Smooth muscle cell (in vitro differentiated cells): ENCODE data around the gene APLP2. TPM values are rescaled to one million over a fixed set of nuclear protein-coding genes. Genes with fewer than 3 reads are reported as not detected.

Source experiments
- DNase-seq: peaks from one replicate; lab custom pipeline; 2025; ENCODE audit not compliant: unreplicated experiment; lab: John Stamatoyannopoulos, UW
- H2AFZ ChIP-seq: fragments of 200-600 bp; sonication (generic); 2 replicates; pipeline ENCODE4 v1.6.0; 2016; ENCODE audit warnings: antibody characterized with exemption, low read depth, mild to moderate bottlenecking
- H3F3A ChIP-seq: fragments of 200-600 bp; sonication (generic); 2 replicates; pipeline ENCODE4 v1.6.0; 2017; ENCODE audit warnings: antibody characterized with exemption, low read depth
- H3K27ac ChIP-seq: fragments of 200-600 bp; sonication (generic); 2 replicates; pipeline ENCODE4 v1.5.1; 2016; ENCODE audit warnings: low read depth, mild to moderate bottlenecking
- H3K27me3 ChIP-seq: fragments of 200-600 bp; sonication (generic); 2 replicates; pipeline ENCODE4 v1.6.1; 2016; ENCODE audit warnings: low read depth, mild to moderate bottlenecking
- H3K36me3 ChIP-seq: fragments of 200-600 bp; sonication (generic); 2 replicates; pipeline ENCODE4 v1.5.1; 2016; ENCODE audit warnings: low read depth
- H3K4me1 ChIP-seq: fragments of 200-600 bp; sonication (generic); 2 replicates; pipeline ENCODE4 v1.5.1; 2016; ENCODE audit warnings: low read depth
- H3K4me2 ChIP-seq: fragments of 200-600 bp; sonication (generic); 2 replicates; pipeline ENCODE4 v1.6.0; 2016; ENCODE audit warnings: mild to moderate bottlenecking
- H3K4me3 ChIP-seq: fragments of 200-600 bp; sonication (generic); 2 replicates; pipeline ENCODE4 v1.5.1; 2016; ENCODE audit warnings: mild to moderate bottlenecking
- H3K79me2 ChIP-seq: fragments of 200-600 bp; sonication (generic); 2 replicates; pipeline ENCODE4 v1.6.0; 2016; ENCODE audit warnings: low read depth, mild to moderate bottlenecking
- H3K9ac ChIP-seq: fragments of 200-600 bp; sonication (generic); 2 replicates; pipeline ENCODE4 v1.6.0; 2016; ENCODE audit warnings: low read depth
- H3K9me3 ChIP-seq: fragments of 200-600 bp; sonication (generic); replicated peaks from 2 replicates; pipeline ENCODE4 v1.5.1; 2016; ENCODE audit warnings: low read depth
- H4K20me1 ChIP-seq: fragments of 200-600 bp; sonication (generic); 2 replicates; pipeline ENCODE4 v1.6.0; 2016; ENCODE audit warnings: low read depth
- CTCF ChIP-seq: fragments of 200-600 bp; sonication (generic); IDR thresholded peaks from 2 replicates; pipeline ENCODE4 v1.5.1; 2017; ENCODE audit warnings: borderline replicate concordance, mild to moderate bottlenecking, antibody characterized with exemption; ENCODE audit not compliant: insufficient read depth, poor library complexity, severe bottlenecking
- WGBS: methylation state at CpG from one replicate; pipeline ENCODE4 v1.1.7; 2016; ENCODE audit warnings: low lambda C conversion rate; 5-methylcytosine and 5-hydroxymethylcytosine counted together
- polyA plus RNA-seq: library from polyadenylated mRNA; unstranded; fragments of >200 nt; fragmentation: Nextera tagmentation; extraction: Ambion mirVana; gene quantifications from 2 replicates; pipeline ENCODE4 v1.2.1, GENCODE V29; 2016
- total RNA-seq: library from RNA; depleted of rRNA; stranded (reverse); fragments of >200 nt; gene quantifications from 2 replicates; pipeline ENCODE4 v1.2.3, GENCODE V29; 2014

The APLP2 gene
- total and polyA plus RNA-seq, 2 experiments from 2014 or later = 121 to 146 TPM

- Histone ChIP-seq H3K9ac (no peak overlapping the region), H4K20me1 (peaks cover 20% of the 10 kb centered on the region), H3F3A (no peaks in the 10 kb centered on the region), H3K4me3 (no peak overlapping the region), H3K36me3 (no peaks in the 10 kb centered on the region), H3K4me2 (no peak overlapping the region), H3K79me2 (no peaks in the 10 kb centered on the region), H3K27me3 (no peaks in the 10 kb centered on the region), H3K9me3 (no peaks in the 10 kb centered on the region), H3K4me1 (no peaks in the 10 kb centered on the region), H3K27ac (no peak overlapping the region), H2AFZ (no peak overlapping the region)
- WGBS = 78% methylated on average over 7 of the region's 7 CpGs
- TF ChIP-seq CTCF = no peak
- DNase-seq = no peak
Measured at GRCh38 chr11:130136107-130136506, 66.4 kb downstream of the APLP2 start.

- no peak for TF ChIP-seq CTCF
- 94% methylated on average over 9 of the region's 9 CpGs for WGBS
- no peak overlapping the region for H3K4me2 ChIP-seq
- no peaks in the 10 kb centered on the region for H3K4me1 ChIP-seq
- no peaks in the 10 kb centered on the region for H3F3A ChIP-seq
- peaks cover 20% of the 10 kb centered on the region for H4K20me1 ChIP-seq
- no peaks in the 10 kb centered on the region for H3K79me2 ChIP-seq
- no peak overlapping the region for H3K27ac ChIP-seq
- H3K9me3 ChIP-seq = no peaks in the 10 kb centered on the region
- H2AFZ ChIP-seq = no peak overlapping the region
- H3K27me3 ChIP-seq = no peaks in the 10 kb centered on the region
- no peak for DNase-seq
- no peaks in the 10 kb centered on the region for H3K36me3 ChIP-seq
- H3K9ac ChIP-seq = no peak overlapping the region
- no peak overlapping the region for H3K4me3 ChIP-seq
Measured at GRCh38 chr11:130137999-130138398, 68.3 kb downstream of the APLP2 start.

- Histone ChIP-seq H3K4me3 (no peak overlapping the region), H3K9ac (no peak overlapping the region), H3K4me2 (no peak overlapping the region), H3K36me3 (no peaks in the 10 kb centered on the region), H3F3A (no peaks in the 10 kb centered on the region), H2AFZ (no peak overlapping the region), H3K4me1 (no peaks in the 10 kb centered on the region), H4K20me1 (peaks cover 20% of the 10 kb centered on the region), H3K79me2 (no peaks in the 10 kb centered on the region), H3K27ac (no peak overlapping the region), H3K9me3 (no peaks in the 10 kb centered on the region), H3K27me3 (no peaks in the 10 kb centered on the region)
- WGBS = 96% methylated on average over 13 of the region's 13 CpGs
- no peak for TF ChIP-seq CTCF
- no peak for DNase-seq
Measured at GRCh38 chr11:130139401-130139800, 69.7 kb downstream of the APLP2 start.

- Histone ChIP-seq H3K79me2 (no peaks in the 10 kb centered on the region), H3K9me3 (no peaks in the 10 kb centered on the region), H3K4me3 (no peak overlapping the region), H3K4me1 (no peaks in the 10 kb centered on the region), H2AFZ (no peak overlapping the region), H3K4me2 (no peak overlapping the region), H4K20me1 (peaks cover 6% of the 10 kb centered on the region), H3K27me3 (no peaks in the 10 kb centered on the region), H3K36me3 (no peaks in the 10 kb centered on the region), H3K9ac (no peak overlapping the region), H3F3A (no peaks in the 10 kb centered on the region), H3K27ac (no peak overlapping the region)
- WGBS = 94% methylated on average over 19 of the region's 19 CpGs
- TF ChIP-seq CTCF = no peak
- no peak for DNase-seq
Measured at GRCh38 chr11:130141561-130142341, 72.1 kb downstream of the APLP2 start.
